ENCODE data around the gene CEP68.
"Not testable (repeated sequence)": the region's sequence is repeated elsewhere in the genome, so short reads cannot be mapped to it uniquely, and the experiment has no call there.

DNA sequence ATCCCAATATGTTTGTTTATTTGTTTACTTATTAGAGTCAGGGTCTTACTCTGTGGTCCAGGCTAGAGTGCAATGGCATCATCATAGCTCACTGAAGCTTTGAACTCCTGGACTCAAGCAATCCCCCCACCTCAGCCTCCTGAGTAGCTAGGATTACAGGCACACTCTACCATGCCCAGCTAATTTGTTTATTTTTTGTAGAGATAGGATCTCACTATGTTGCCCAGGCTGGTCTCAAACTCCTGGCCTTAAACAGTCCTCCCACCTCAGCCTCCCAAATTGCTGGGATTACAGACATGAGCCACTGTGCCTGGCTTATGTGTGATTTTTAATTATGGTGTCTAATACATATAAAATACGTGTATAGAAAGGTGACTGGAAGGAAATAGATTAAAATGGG lies 36.0 kb upstream of the CEP68 start:
- not testable (repeated sequence) for TF ChIP-seq TAF1 (IDR thresholded peaks at IDR 0.05; ENCODE audit: borderline replicate concordance, low read depth, low read length); POLR2A (IDR thresholded peaks at IDR 0.05; ENCODE audit: low read depth, low read length); POLR2AphosphoS5 (IDR thresholded peaks at IDR 0.05; ENCODE audit: low read depth, low read length)
